AG04450 (cell line): ENCODE measurements around the gene PPM1F. TPM values are rescaled to one million over a fixed set of nuclear protein-coding genes. Genes with fewer than 3 reads are reported as not detected.

Experiments
- CTCF ChIA-PET: fragments of 300-600, 350-600 bp; formaldehyde crosslinking; extraction: SDS; loops from one replicate; lab custom pipeline; 2022; ENCODE audit warnings: antibody characterized with exemption, inconsistent platforms; lab: Charles Lee
- POLR2A ChIA-PET: fragments of 350-600 bp; formaldehyde crosslinking; extraction: SDS; loops from one replicate; lab custom pipeline; 2021; ENCODE audit warnings: antibody characterized with exemption, inconsistent platforms; lab: Yijun Ruan, JAX
- DNase-seq: peaks from one replicate; pipeline ENCODE4 v3.0.0-alpha.2; 2011; ENCODE audit warnings: low read depth, low spot score
- H3K27ac ChIP-seq: one replicate; pipeline ENCODE4 v1.5.1; 2012; ENCODE audit warnings: low read depth, low read length, control low read depth
- H3K27me3 ChIP-seq: one replicate; pipeline ENCODE4 v1.6.0; 2012; ENCODE audit warnings: low read length; ENCODE audit not compliant: control insufficient read depth, insufficient read depth
- H3K4me3 ChIP-seq: 2 replicates; pipeline ENCODE4 v1.5.1; 2011; ENCODE audit warnings: mild to moderate bottlenecking, low read depth, low read length, control low read depth
- H3K9me3 ChIP-seq: 2 replicates; pipeline ENCODE4 v1.5.1; 2012; ENCODE audit warnings: low read length; ENCODE audit not compliant: control insufficient read depth, insufficient read depth
- polyA minus RNA-seq: library from RNA; depleted of rRNA, polyadenylated mRNA; stranded (reverse); fragments of >200 nt; gene quantifications from 2 replicates; pipeline ENCODE4 v1.2.3, GENCODE V29; 2011; rRNA and poly(A)+ RNA removed
- polyA plus RNA-seq: library from polyadenylated mRNA; depleted of rRNA; stranded (reverse); fragments of >200 nt; gene quantifications from 2 replicates; pipeline ENCODE4 v1.2.3, GENCODE V29; 2011; rRNA removed
- TF ChIP-seq, protein P1 (sequence below): IDR thresholded peaks from 2 replicates; pipeline ENCODE4 v1.5.1; 2011; ENCODE audit warnings: low read depth, low read length, control low read depth, inconsistent platforms

The PPM1F gene, protein sequence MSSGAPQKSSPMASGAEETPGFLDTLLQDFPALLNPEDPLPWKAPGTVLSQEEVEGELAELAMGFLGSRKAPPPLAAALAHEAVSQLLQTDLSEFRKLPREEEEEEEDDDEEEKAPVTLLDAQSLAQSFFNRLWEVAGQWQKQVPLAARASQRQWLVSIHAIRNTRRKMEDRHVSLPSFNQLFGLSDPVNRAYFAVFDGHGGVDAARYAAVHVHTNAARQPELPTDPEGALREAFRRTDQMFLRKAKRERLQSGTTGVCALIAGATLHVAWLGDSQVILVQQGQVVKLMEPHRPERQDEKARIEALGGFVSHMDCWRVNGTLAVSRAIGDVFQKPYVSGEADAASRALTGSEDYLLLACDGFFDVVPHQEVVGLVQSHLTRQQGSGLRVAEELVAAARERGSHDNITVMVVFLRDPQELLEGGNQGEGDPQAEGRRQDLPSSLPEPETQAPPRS
- polyA plus RNA-seq (17.7 and 21.2 TPM in 2 replicates), polyA minus RNA-seq (11.4 and 12.0 TPM in 2 replicates)

DNA sequence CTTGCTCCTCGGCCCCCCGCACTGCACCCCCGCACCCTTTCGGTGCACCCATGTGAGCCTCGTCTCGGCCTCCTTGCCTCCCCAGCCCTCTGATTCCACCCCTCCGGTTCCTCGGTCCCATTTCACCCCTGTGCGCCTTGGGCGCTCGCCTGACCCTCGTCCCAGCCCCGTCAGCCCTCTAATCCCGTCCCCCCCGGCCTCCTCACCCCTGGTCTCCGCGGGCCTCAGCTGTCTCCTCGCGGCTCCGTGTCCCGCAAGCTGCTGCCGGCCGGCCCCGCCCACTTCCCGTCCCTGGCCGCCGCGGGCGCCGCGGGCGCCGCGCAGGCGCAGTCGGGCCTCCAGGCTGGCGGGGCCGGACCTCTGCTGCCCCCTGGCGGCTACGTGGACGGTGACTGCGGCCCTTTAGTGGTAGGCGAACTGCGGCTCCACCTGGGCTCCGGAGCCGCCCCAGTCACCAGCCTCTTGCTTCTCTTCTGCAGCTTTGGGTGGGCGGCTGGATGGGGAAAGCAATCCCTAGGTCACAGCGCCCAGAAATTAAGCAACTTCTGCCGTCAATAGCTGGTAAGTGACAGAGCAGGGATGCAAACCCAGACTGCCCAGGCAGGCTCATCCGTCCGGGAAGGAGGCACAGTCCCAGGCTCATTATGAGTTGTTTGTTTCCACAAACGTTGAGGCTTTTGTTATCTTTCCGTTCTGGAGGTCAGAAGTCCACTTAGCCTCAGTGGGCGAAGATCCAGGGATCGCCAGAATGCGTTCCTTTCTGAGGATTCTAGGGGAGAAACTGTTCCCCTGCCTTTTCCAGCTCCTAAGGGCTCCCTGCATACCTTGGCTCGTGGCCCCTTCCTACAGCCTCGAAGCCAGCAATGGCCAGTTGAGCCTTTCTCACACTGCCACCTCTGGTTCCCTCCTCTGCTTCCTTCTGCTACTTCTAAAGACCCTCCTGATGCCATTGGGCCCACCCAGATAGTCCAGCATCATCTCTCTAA is at the start of gene PPM1F:
PPM1F (minus strand) TSS at position 263 of the 986 bp plus-strand sequence. CDS start 6,800 bp downstream, outside the sequence.
- H3K9me3 ChIP-seq, result no peaks in the 10 kb centered on the region
- no peaks in the 10 kb centered on the region for H3K27me3 ChIP-seq
- ChIA-PET POLR2A (interaction anchor here (0.7 kb wide), 2 partner anchors 217 to 222 kb away, joined by 3 read pairs; partner anchors contain the start of gene YPEL1), CTCF (interaction anchor here (0.5 to 2.8 kb wide), 18 partner anchors 9 to 322 kb away, joined by 3 to 20 read pairs (median 3); no protein-coding TSS in a partner anchor)
- TF ChIP-seq, protein P1, sequence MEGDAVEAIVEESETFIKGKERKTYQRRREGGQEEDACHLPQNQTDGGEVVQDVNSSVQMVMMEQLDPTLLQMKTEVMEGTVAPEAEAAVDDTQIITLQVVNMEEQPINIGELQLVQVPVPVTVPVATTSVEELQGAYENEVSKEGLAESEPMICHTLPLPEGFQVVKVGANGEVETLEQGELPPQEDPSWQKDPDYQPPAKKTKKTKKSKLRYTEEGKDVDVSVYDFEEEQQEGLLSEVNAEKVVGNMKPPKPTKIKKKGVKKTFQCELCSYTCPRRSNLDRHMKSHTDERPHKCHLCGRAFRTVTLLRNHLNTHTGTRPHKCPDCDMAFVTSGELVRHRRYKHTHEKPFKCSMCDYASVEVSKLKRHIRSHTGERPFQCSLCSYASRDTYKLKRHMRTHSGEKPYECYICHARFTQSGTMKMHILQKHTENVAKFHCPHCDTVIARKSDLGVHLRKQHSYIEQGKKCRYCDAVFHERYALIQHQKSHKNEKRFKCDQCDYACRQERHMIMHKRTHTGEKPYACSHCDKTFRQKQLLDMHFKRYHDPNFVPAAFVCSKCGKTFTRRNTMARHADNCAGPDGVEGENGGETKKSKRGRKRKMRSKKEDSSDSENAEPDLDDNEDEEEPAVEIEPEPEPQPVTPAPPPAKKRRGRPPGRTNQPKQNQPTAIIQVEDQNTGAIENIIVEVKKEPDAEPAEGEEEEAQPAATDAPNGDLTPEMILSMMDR, result peak; percentile 64
- DNase-seq, result peak; percentile 20
- H3K27ac ChIP-seq, result no peak within 1 kb of the TSS
- peak within 1 kb of the TSS; percentile 76 for H3K4me3 ChIP-seq

DNA sequence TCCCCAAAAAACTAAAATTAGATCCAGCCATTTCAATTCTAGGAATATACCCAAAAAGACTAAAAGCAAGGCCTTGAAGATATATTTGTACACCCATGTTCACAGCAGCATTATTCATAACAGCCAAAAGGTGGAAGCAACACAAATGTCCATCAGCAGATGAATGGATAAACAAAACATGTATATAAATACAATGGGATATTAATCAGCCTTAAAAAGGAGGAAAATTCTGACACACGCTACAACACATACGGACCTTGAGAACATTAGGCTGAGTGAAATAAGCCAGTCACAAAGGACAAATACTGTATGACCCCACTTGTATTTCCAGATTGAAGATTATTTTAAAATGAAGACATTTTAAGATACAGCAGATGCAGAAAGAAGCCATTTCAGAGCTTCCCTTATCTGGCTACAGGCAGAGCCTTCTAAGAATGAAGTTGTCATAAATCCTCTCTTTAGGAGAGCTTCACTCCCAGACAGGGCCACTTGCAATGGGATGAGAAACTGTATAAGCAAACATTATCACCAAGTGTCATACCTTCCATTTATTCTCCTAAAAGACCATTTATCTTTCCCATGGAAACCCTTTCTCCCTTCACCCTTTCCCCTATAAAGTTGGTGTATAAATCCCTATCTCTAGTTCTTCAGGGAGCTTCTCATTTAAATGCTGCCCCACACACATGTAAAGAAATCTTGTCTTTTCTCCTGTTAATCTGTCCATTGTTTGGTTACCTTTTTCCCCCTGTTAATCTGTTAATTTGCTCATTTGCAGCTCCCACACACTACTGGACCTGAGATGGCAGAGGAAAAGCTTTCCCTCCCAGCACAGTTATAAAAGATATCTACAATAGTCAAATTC is 49.2 kb upstream of the PPM1F start:
- TF ChIP-seq, protein P1, result no peak
- ChIA-PET CTCF (interaction anchor here (1.3 kb wide), 1 partner anchor 109 kb away, joined by 3 read pairs; no protein-coding TSS in a partner anchor), POLR2A (no interaction called here)
- no peak for DNase-seq
- Histone ChIP-seq H3K4me3 (no peak overlapping the region), H3K9me3 (no peaks in the 10 kb centered on the region), H3K27me3 (peaks cover 11% of the 10 kb centered on the region), H3K27ac (no peak overlapping the region)

DNA sequence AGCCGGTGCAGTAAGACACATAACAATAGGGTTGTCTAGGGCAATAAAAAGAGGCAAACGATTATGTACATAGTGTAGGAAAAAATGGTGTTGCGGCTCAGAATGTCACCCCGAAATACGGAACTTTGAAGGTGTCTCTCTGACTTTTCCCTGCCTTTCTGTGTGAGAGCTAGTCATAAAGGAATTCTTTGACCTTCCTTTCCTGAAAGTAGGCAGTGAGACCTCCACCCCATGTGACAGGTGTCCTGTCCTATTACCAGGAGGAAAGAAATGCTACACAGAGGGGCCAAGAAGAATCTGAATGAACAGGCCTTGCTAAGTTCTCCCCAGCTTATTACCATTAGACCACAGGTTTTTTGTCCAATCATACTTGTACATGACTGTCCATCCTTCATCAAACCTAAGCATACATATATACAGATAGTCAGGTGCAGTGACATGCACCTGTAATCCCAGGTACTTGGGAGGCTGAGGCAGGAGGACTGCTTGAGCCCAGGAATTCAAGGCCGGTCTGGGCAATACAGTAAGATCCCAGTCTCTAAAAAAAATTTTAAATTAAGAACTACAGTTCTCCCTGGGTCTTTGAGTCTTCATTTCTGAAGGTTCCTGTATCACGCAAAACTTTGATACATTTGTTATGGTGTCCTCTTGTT is 46.1 kb upstream of the PPM1F start:
- TF ChIP-seq, protein P1, result no peak
- DNase-seq, result no peak
- CTCF ChIA-PET, result interaction anchor here (1.0 to 1.2 kb wide), 2 partner anchors 27 to 62 kb away, joined by 3 read pairs; no protein-coding TSS in a partner anchor
- Histone ChIP-seq H3K27me3 (peaks cover 26% of the 10 kb centered on the region), H3K27ac (no peak overlapping the region), H3K9me3 (no peaks in the 10 kb centered on the region), H3K4me3 (no peak overlapping the region)
- POLR2A ChIA-PET, result no interaction called here

DNA sequence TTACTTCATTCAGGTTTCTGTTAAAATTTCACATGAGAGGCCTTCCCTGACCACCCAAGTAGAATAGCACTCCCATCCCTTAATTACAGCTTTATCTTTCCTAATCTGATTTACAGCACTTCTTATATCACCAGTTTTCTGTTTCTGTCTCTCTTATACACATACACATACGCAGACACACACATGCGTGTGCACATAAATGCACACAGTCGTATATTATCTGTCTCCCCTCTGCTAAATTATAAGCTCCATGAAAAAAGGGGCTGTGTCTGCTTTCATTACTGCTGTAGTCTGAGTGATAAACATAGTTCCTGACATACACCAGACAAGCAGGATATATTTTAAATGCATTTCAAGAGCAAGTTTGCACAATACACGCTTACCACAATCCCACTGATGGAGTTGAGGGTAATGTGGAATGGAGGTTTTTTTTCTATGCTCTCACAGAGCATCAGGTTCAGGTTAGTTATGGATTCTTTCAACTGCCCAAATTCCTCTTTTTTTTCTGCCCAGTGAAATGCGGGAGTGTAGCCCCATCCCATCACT is 43.6 kb upstream of the PPM1F start:
- no peaks in the 10 kb centered on the region for H3K9me3 ChIP-seq
- H3K4me3 ChIP-seq, result no peak overlapping the region
- DNase-seq, result no peak
- ChIA-PET POLR2A (no interaction called here), CTCF (interaction anchor here (0.6 kb wide), 1 partner anchor 10 kb away, joined by 8 read pairs; no protein-coding TSS in a partner anchor)
- no peak overlapping the region for H3K27ac ChIP-seq
- H3K27me3 ChIP-seq, result peaks cover 36% of the 10 kb centered on the region
- TF ChIP-seq, protein P1, result no peak
